Stomach (tissue), 4 donors: Measurements from ENCODE around the gene EVL.
"Not testable (repeated sequence)": the region's sequence is repeated elsewhere in the genome, so short reads cannot be mapped to it uniquely, and the experiment has no call there.

Experiments
- CTCF ChIP-seq, 7 experiments: fragments of 450-650 bp in 4 of 7; fragments of 200-600 bp in 3 of 7; sonication (generic) in 3 of 7; IDR thresholded peaks; one replicate each; pipeline ENCODE4 v1.5.1; 2016 to 2019; ENCODE audit warnings: antibody characterized with exemption in 7 of 7, control low read depth in 2 of 7, mild to moderate bottlenecking in 1 of 7
- EP300 ChIP-seq: sonication (generic); formaldehyde crosslinking; IDR thresholded peaks from one replicate; pipeline ENCODE4 v1.6.1; 2017; ENCODE audit warnings: antibody characterized with exemption
- POLR2A ChIP-seq, 4 donors: fragments of 450-650 bp; IDR thresholded peaks; one replicate each; pipeline ENCODE4 v1.6.1; 2016; ENCODE audit warnings: antibody characterized with exemption in 4 of 4, control low read depth in 2 of 4, mild to moderate bottlenecking in 1 of 4, moderate library complexity in 1 of 4
- POLR2AphosphoS5 ChIP-seq, 3 donors: sonication (generic); formaldehyde crosslinking; IDR thresholded peaks; one replicate each; pipeline ENCODE4 v1.6.1; 2016; ENCODE audit warnings: antibody characterized with exemption in 3 of 3

- not testable (repeated sequence) for TF ChIP-seq POLR2A (IDR thresholded peaks at IDR 0.05); CTCF (IDR thresholded peaks at IDR 0.05); EP300; POLR2AphosphoS5 (IDR thresholded peaks at IDR 0.05)
Measured at GRCh38 chr14:100030006-100030405, 35.2 kb upstream of the EVL start.
